GM21529 (cell line): Measurements from ENCODE around the gene AGAP1.

Source experiments
- ATAC-seq: cut with Tn5 transposase; IDR thresholded peaks from one replicate; pipeline ENCODE4 v1.9.1; 2021; ENCODE audit not compliant: unreplicated experiment

Gene AGAP1

DNA sequence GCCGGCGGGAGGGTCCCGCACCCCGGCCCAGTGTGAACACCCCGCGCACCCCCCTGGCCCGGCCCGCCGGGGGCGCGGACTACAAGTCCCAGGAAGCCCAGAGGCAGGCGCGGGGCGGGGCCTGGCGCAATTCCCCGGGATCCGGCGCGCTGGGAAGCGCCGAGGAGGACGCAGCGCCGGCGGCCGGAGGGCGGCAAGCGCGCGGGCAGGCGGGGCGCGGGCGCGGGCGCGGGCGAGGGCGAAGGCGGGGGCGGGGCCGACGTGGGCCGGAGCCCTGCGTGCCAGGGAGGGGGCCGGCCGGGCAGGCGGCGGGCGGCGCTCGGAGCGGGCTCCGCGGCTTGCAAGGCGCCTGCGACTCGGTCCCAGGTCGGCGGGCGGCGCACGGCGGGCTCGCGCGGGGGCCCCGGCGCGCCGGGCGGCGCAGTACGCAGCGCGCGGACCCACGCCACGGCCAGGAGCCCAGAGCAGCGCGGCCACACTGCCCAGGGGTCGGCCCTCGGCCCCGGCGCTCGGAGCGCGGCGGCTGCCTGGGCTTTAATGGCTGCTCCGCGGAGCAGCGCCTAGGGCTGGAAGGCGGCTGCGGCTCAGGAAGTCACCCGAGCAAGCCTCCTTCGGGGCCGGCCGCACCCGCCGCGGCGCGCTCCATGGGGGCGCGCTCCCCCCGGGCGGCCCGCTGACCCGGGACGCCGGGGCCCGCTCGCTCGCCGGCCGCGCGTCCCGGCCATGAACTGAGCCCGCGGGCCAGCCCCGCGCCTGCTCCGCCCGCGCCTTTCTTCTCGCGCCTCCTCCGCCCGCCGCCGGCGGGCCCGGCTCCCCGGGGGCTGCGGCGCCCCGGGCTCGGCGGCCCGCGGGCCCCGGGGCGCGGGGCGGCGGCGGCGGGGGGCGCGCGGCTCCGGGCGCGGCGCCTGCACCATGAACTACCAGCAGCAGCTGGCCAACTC, at the start of gene AGAP1:
TSS of gene AGAP1 (plus strand) at position 269 of the 941 bp plus-strand sequence.
- no peak for ATAC-seq

DNA sequence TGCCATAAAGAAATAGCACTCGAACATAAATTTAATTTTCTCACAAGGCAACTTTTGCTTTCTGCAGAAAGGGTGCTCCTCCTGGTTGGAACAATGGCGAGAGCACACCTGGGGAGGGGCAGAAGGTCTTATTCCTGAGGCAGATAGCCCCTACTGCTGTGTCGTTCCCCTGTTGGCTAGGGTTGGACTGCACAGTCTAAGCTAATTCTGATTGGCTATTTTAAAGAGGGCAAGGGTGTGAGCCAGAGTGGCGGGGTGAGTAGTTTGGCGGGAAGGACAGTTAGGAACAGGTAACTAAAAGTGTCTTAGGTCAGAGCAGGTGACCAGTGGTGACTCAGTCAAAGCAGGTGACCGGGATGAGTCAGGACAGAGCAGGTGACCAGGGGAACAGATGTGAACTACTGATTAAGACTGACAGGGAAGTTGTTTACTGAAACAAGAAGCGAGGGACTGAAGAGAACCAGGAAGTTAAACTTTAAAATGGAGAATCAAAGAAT, 49.7 kb upstream of the AGAP1 start:
- ATAC-seq = no peak

DNA sequence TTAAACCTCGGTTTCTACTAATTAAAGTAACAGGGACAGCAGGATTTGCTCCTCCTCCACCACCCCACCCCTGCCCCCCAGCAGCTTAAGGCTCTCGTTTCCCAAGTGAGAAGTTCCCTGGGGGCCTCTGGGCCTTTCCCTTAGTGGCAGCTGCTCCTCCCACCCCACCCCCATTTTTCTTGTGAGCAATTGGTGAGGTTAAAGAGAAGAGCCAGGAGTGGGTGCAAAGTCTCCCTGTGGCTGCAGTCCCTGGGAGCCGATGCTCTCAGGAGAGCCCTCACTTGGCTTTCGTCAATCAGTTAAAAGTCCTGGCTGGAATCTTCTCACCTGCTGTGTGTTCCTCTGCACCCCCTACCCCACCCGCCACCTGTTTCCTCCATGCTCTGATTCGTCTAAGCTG, 48.7 kb upstream of the AGAP1 start:
- no peak for ATAC-seq

- ATAC-seq = no peak
Observed at GRCh38 chr2:235446082-235446481, 47.8 kb upstream of the AGAP1 start.

DNA sequence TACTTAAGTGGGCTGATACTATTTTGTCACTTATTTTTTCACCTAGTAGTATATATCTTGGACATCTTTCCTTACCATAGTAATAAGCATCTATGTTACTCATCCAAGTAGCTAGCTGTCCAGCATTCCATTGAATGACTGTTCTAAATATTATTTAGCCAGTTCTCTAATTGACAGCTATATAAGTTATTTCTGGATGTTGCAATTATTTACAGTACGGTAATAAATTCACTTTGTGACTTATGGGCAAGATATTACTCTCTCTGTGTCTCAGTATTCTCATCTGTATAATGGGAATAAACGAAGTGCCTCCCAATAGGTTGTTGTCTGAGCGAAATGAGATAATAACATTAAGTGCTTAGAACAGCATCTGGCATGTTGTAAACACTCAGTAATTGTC, 46.6 kb upstream of the AGAP1 start:
- ATAC-seq = no peak

DNA sequence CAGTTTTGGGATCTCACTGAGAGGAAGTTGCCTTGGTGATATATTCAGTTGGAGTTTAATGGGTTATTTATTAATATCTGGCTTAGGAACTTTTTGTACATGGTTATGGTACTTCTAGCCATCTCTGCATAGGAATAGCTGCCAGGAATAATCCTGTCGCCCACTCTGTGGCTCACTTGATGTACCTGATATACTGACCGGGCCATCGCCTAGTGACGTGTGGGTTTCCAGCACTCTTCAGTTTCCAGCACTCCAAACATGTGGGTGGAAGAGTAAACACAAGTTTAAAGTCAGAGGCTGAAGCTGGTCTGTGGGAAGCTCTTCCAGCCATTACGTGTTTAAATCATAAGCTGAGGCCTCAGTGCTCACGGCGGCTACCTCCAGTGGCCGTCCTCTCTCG, 44.3 kb upstream of the AGAP1 start:
- ATAC-seq = no peak

DNA sequence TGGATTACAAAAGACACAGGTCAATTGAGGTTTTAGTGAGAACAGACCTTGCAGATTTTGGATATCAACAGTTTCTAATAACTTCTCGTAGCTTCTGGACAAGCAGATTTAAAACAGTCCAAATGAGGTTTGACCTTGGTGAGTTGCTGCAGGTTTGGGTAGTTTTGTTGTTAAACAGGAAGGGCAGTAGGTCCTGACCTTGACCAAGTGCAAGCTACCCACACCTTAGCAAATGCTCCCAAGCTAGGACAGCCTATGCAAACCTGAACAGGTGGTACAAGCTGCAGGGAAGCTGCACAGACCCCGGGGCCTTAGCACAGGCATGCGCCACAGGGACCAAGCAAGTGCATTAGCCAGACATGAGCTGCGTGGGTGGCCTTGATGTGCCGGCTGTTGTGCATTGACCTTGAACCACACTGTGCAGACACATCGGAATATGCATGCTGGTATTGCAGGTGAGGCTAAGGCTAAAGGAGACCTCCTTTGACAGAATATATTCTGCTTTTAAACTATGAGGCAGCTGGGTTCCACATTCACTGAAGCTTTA, 40.2 kb upstream of the AGAP1 start:
- no peak for ATAC-seq

DNA sequence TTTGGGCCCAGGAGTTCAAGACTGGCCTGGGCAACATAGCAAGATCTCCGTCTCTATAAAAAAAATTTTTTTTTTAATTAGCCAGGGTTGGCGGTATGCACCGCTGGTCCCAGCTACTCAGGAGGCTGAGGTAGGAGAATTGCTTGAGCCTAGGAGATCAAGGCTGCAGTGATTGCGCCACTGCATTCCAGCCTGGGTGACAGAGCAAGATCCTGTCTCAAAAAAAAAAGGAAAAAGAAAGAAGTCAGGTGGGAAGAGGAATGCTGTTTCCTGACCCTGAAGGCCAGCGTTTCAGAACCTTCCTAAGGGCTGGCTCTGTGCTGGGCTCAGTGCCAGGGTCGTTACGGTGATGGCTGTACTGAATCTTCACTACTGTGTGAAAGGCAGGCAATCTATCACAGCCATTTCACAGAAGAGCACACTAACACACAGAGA, 35.0 kb upstream of the AGAP1 start:
- ATAC-seq = no peak

DNA sequence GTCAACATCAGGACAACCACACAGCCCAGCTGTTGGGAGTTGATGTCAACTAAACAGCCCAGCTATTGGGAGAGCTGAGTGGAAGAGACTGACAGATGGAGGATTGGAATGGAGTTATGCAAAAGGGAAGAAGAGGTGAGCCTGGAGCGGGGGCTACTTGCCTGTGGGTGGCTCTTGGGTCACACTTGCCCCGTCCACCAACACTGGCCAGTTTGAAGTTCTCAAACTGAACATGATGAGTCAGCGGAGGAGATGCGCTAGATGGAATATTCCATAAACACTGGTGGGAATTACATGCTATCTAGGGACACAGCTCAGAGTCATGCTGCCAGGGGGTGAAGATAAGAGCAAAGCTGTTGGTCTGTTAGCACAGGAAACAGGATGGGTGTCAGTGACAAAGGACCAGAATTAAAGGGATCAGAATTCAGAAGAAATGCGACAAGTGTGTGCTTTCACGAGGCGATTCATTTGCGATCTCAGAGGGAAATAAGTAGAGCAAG, 33.2 kb upstream of the AGAP1 start:
- no peak for ATAC-seq

DNA sequence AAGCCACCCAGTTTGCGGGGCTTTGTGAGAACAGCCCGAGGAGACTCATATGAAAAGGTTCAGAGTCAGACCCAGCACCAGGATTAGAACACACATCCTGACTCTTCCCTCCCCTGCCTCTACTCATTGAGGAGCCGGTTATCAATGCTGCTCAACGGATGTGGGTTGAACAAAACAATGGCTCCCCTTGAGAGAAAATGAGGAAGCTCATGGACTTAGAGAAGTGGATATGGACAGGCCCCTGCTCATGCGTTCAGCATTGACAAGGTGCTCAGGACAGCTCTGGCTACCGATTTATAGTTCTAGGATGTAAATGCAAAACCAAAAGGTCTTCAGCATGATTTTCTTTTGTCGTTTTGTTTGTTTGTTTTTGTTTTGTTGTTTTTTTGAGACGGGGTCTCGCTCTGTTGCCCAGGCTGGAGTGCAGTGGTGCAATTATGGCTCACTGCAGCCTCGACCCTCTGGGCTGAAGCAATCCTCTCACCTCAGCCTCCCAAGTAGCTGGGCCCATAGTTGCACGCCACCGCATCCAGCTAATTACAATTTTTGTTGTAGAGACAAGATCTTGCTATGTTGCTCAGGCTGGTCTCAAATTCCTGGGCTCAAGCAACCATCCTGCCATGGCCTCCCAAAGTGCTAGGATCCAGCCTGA, 32.0 kb upstream of the AGAP1 start:
- no peak for ATAC-seq

GRCh38 chr2:235462415-235462790, 31.4 kb upstream of the AGAP1 start:
- no peak for ATAC-seq

- ATAC-seq = no peak
Observed at GRCh38 chr2:235463893-235464292, 29.9 kb upstream of the AGAP1 start.

- no peak for ATAC-seq
Observed at GRCh38 chr2:235467588-235467987, 26.3 kb upstream of the AGAP1 start.

GRCh38 chr2:235468978-235469655, 24.7 kb upstream of the AGAP1 start:
- ATAC-seq = no peak

DNA sequence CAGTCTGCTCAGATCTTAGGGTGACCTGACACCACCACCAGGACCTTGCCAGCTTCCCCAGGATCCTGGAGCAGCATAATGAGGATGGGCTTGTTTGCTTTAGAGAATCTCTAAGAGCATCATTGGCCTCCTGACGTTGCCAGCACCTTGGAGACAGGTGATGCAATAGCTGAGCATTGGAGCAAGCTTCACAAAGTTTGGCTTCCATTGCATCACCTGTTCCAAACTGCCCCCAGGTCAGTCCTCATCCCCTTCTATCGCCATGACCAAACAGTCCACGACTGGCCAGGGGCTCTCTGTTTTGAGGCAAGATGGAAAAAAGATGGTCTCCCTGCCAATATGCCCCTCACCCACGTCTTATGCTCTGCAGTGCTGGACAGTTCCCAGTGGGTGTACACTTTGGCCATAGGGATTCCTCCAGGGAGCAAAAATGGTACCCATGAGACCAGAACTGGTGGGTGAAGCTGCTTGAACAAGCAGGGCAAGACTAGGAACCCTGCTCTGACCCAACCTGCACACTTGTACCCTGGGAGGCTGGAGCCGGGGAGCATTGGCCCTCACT, 22.6 kb upstream of the AGAP1 start:
- no peak for ATAC-seq

GRCh38 chr2:235472443-235472842, 21.4 kb upstream of the AGAP1 start:
- ATAC-seq = no peak

DNA sequence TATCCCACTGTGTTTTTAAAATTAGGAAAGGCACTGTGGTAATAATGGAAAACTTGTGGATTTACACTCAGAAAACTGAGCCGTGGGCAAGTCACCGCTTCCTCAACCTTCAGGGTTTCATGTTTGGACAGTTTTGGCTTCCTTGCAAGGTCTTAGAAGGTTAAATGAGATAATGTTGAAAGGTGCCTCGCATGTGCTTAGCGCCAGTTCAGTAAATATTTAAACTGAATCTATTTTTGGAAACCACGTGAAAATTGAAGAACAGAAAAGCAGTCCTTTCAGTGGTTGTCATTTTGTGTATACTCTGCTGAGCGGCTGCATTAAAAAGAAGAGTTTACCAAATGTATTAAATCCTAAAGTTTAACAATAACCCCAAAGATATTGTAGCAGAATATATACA, 15.2 kb upstream of the AGAP1 start:
- no peak for ATAC-seq

GRCh38 chr2:235479604-235480003, 14.2 kb upstream of the AGAP1 start:
- no peak for ATAC-seq

DNA sequence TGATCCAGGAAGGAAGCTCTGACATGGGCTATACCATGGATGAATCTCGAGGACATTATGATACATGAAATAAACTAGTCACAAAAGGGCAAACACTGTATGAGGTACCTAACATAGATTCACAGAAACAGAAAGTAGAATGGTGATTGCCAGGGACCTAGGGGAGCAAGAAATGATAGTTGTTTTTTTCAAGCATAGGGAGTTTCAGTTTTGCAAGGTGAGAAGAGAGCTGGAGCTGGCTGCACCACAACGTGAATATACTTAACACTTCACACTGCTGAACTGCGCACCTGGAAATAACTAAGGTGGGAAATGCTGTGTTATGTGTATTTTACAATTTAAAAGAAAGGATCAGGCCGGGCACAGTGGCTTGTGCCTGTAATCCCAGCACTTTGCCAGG, 13.2 kb upstream of the AGAP1 start:
- no peak for ATAC-seq

GRCh38 chr2:235483313-235483712, 10.5 kb upstream of the AGAP1 start:
- ATAC-seq = no peak

DNA sequence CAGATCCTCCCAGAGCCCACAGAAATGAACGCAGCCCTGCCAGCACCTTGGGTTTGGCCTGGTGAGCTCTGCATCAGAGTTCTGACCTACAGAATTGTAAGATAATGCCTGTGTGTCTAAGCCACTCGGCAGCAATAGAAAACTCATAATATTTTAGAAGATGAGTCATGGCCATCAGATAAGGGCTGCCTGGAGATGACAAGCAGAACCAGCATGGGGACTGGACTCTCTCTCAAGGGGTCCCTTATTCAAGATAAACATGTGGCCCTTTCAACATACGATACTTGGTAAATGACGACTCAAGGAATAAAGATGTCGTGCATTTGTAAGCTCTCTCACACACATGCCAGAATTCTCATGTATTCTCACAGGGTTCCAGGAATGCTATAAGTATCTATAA, 8.5 kb upstream of the AGAP1 start:
- no peak for ATAC-seq
